ENCODE measurements around the gene AADACL4. TPM values are rescaled to one million over a fixed set of nuclear protein-coding genes. Genes with fewer than 3 reads are reported as not detected.

The AADACL4 gene
- total RNA-seq, 1 donor from 2014 or later = not detected

DNA sequence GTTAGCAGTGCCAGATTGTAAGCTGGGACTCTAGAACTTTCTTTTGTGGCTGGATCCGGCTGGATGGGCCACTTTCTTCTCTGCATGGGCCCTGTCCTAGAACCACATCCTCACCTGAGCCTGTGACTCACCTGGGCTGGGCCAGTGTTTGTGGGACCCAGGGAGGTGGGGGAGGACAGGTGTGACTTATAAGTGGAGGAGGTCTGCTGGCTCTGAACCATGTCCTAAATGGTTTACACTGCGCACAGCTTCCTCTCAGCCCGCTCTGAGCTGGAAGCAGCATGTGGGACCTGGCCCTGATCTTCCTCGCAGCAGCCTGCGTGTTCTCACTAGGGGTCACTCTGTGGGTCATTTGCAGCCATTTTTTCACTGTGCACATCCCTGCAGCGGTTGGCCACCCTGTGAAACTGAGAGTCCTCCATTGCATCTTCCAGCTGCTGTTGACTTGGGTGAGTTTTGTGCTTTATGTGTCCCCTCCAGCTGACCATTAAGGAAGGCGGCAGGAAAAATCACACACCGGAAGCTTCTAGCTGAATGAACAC lies 72.1 kb downstream of the AADACL4 start, which contains the start of gene AADACL3:
Gene AADACL3 (plus strand): TSS at position 215 of the 542 bp plus-strand sequence. CDS start 67 bp downstream, at position 282.
- peaks cover 11% of the 10 kb centered on the region for H3K27me3 Mint-ChIP-seq
- no peak within 1 kb of the TSS for H3K4me3 Mint-ChIP-seq
- no peaks in the 10 kb centered on the region for H3K4me1 Mint-ChIP-seq (ENCODE audit: unreplicated experiment)
- H3K9me3 Mint-ChIP-seq = no peaks in the 10 kb centered on the region
- no peaks in the 10 kb centered on the region for H3K36me3 Mint-ChIP-seq
- no peak for DNase-seq (ENCODE audit: extremely low spot score, unreplicated experiment)
- peak within 1 kb of the TSS; percentile 16 for H3K27ac Mint-ChIP-seq
- TF ChIP-seq, protein P1, sequence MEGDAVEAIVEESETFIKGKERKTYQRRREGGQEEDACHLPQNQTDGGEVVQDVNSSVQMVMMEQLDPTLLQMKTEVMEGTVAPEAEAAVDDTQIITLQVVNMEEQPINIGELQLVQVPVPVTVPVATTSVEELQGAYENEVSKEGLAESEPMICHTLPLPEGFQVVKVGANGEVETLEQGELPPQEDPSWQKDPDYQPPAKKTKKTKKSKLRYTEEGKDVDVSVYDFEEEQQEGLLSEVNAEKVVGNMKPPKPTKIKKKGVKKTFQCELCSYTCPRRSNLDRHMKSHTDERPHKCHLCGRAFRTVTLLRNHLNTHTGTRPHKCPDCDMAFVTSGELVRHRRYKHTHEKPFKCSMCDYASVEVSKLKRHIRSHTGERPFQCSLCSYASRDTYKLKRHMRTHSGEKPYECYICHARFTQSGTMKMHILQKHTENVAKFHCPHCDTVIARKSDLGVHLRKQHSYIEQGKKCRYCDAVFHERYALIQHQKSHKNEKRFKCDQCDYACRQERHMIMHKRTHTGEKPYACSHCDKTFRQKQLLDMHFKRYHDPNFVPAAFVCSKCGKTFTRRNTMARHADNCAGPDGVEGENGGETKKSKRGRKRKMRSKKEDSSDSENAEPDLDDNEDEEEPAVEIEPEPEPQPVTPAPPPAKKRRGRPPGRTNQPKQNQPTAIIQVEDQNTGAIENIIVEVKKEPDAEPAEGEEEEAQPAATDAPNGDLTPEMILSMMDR (conservative IDR thresholded peaks at IDR 0.05) = no peak

Other genes starting within 250 kb of the AADACL4 start
- 143 and 276 TPM in 2 replicates for gene DHRS3, start 25.9 kb upstream of the AADACL4 start, total RNA-seq (ENCODE audit: low replicate concordance)
- gene AADACL3, start 72.0 kb downstream of the AADACL4 start, total RNA-seq (ENCODE audit: low replicate concordance) = not detected in 2 replicates
- 1.4 and 2.7 TPM in 2 replicates for gene CFAP107, start 102.1 kb downstream of the AADACL4 start, total RNA-seq (ENCODE audit: low replicate concordance)
- gene PRAMEF12, start 129.7 kb downstream of the AADACL4 start, total RNA-seq (ENCODE audit: low replicate concordance) = not detected in 2 replicates
- not detected in 2 replicates for gene PRAMEF1, start 147.3 kb downstream of the AADACL4 start, total RNA-seq (ENCODE audit: low replicate concordance)
- not detected in 2 replicates for gene PRAMEF11, start 187.3 kb downstream of the AADACL4 start, total RNA-seq (ENCODE audit: low replicate concordance)
- gene HNRNPCL1, start 204.6 kb downstream of the AADACL4 start, total RNA-seq (ENCODE audit: low replicate concordance) = not detected in 2 replicates
- not detected in 2 replicates for gene PRAMEF2, start 213.0 kb downstream of the AADACL4 start, total RNA-seq (ENCODE audit: low replicate concordance)
- gene PRAMEF4, start 242.1 kb downstream of the AADACL4 start, total RNA-seq (ENCODE audit: low replicate concordance) = not detected in 2 replicates

All from type B pancreatic cell (in vitro differentiated cells).